H9 (cell line): ENCODE data around the gene CCDC78. TPM values are rescaled to one million over a fixed set of nuclear protein-coding genes. Genes with fewer than 3 reads are reported as not detected.

Source experiments
- DNase-seq: peaks from one replicate; pipeline ENCODE4 v3.0.0-alpha.2; 2017
- H2AFZ ChIP-seq: one replicate; pipeline ENCODE4 v1.6.1; 2013; ENCODE audit warnings: mild to moderate bottlenecking, low read length, control low read depth, moderate library complexity
- H2AK5ac ChIP-seq: 2 replicates; pipeline ENCODE4 v1.6.1; 2013; ENCODE audit warnings: low read length, control low read depth, mixed read lengths; ENCODE audit not compliant: insufficient read length
- H2BK120ac ChIP-seq: one replicate; pipeline ENCODE4 v1.6.1; 2013; ENCODE audit warnings: low read depth, mild to moderate bottlenecking, low read length, control low read depth, inconsistent platforms; ENCODE audit not compliant: poor library complexity, severe bottlenecking
- H2BK12ac ChIP-seq: 2 replicates; pipeline ENCODE4 v1.6.1; 2013; ENCODE audit warnings: low read length, control low read depth, mixed read lengths, low read depth; ENCODE audit not compliant: insufficient read length
- H2BK15ac ChIP-seq: 2 replicates; pipeline ENCODE4 v1.6.1; 2013; ENCODE audit warnings: low read depth, low read length, control low read depth
- H2BK20ac ChIP-seq: one replicate; pipeline ENCODE4 v1.6.1; 2013; ENCODE audit warnings: low read depth, mild to moderate bottlenecking, low read length, control low read depth, inconsistent platforms; ENCODE audit not compliant: poor library complexity, severe bottlenecking
- H2BK5ac ChIP-seq: 2 replicates; pipeline ENCODE4 v1.6.1; 2013; ENCODE audit warnings: low read length, control low read depth, mixed read lengths; ENCODE audit not compliant: insufficient read length
- H3K14ac ChIP-seq: 2 replicates; pipeline ENCODE4 v1.6.1; 2013; ENCODE audit warnings: low read length, control low read depth; ENCODE audit not compliant: insufficient read depth
- H3K18ac ChIP-seq: 2 replicates; pipeline ENCODE4 v1.6.1; 2013; ENCODE audit warnings: low read depth, mild to moderate bottlenecking, mixed read lengths, low read length, control low read depth; ENCODE audit not compliant: insufficient read length
- H3K23ac ChIP-seq: 2 replicates; pipeline ENCODE4 v1.6.1; 2013; ENCODE audit warnings: low read length, control low read depth, mixed read lengths, low read depth; ENCODE audit not compliant: insufficient read length
- H3K23me2 ChIP-seq: 2 replicates; pipeline ENCODE4 v1.6.1; 2013; ENCODE audit warnings: low read depth, mild to moderate bottlenecking, mixed read lengths, low read length, control low read depth; ENCODE audit not compliant: insufficient read length, poor library complexity, severe bottlenecking
- H3K27ac ChIP-seq: 2 replicates; pipeline ENCODE4 v1.5.1; 2013; ENCODE audit warnings: low read length, control low read depth, mixed read lengths, low read depth; ENCODE audit not compliant: insufficient read length
- H3K27me3 ChIP-seq: 2 replicates; pipeline ENCODE4 v1.6.1; 2013; ENCODE audit warnings: low read length, control low read depth, inconsistent platforms; ENCODE audit not compliant: insufficient read depth
- H3K4ac ChIP-seq: 2 replicates; pipeline ENCODE4 v1.6.1; 2013; ENCODE audit warnings: low read depth, mild to moderate bottlenecking, control low read depth, inconsistent platforms, low read length, moderate library complexity
- H3K4me1 ChIP-seq: 2 replicates; pipeline ENCODE4 v1.6.1; 2013; ENCODE audit warnings: low read length, control low read depth, inconsistent platforms; ENCODE audit not compliant: insufficient read depth
- H3K4me2 ChIP-seq: 2 replicates; pipeline ENCODE4 v1.6.1; 2013; ENCODE audit warnings: low read length, control low read depth, mixed read lengths; ENCODE audit not compliant: insufficient read length, insufficient read depth
- H3K56ac ChIP-seq: 2 replicates; pipeline ENCODE4 v1.6.1; 2013; ENCODE audit warnings: low read depth, mild to moderate bottlenecking, mixed read lengths, low read length, control low read depth; ENCODE audit not compliant: insufficient read length
- H3K79me1 ChIP-seq: 2 replicates; pipeline ENCODE4 v1.6.1; 2013; ENCODE audit warnings: low read depth, mild to moderate bottlenecking, moderate library complexity, low read length, control low read depth, inconsistent platforms; ENCODE audit not compliant: insufficient read depth, poor library complexity, severe bottlenecking
- H3K79me2 ChIP-seq: 2 replicates; pipeline ENCODE4 v1.6.1; 2013; ENCODE audit warnings: low read length, control low read depth, inconsistent platforms; ENCODE audit not compliant: insufficient read depth
- H3K9ac ChIP-seq: 2 replicates; pipeline ENCODE4 v1.6.1; 2013; ENCODE audit warnings: low read length, control low read depth, mixed read lengths; ENCODE audit not compliant: insufficient read length; ENCODE audit errors: extremely low read depth
- H3K9me3 ChIP-seq: one replicate; pipeline ENCODE4 v1.6.1; 2013; ENCODE audit warnings: low read depth, low read length, inconsistent platforms; ENCODE audit not compliant: control insufficient read depth
- H3T11ph ChIP-seq: one replicate; pipeline ENCODE4 v1.6.1; 2013; ENCODE audit warnings: mild to moderate bottlenecking, low read length, control low read depth, inconsistent platforms
- H4K20me1 ChIP-seq: one replicate; pipeline ENCODE4 v1.6.1; 2013; ENCODE audit not compliant: control insufficient read depth, insufficient read length, insufficient read depth
- H4K5ac ChIP-seq: 2 replicates; pipeline ENCODE4 v1.6.1; 2013; ENCODE audit warnings: low read depth, mild to moderate bottlenecking, mixed read lengths, low read length, control low read depth; ENCODE audit not compliant: insufficient read length
- H4K8ac ChIP-seq: replicated peaks from 2 replicates; pipeline ENCODE4 v1.6.1; 2013; ENCODE audit warnings: low read length, control low read depth, mixed read lengths, low read depth; ENCODE audit not compliant: insufficient read length
- H4K91ac ChIP-seq: 2 replicates; pipeline ENCODE4 v1.6.1; 2013; ENCODE audit warnings: low read depth, mild to moderate bottlenecking, moderate library complexity, mixed read lengths, low read length, control low read depth; ENCODE audit not compliant: insufficient read length
- H3K27ac Mint-ChIP-seq, 3 experiments: 2 replicates in 2 of 3; 3 replicates in 1 of 3; pipeline ENCODE4 v1.8.0; 2020 to 2021; ENCODE audit warnings: mixed read lengths in 3 of 3, mild to moderate bottlenecking in 1 of 3, moderate library complexity in 1 of 3
- H3K27me3 Mint-ChIP-seq: 2 replicates; pipeline ENCODE4 v1.8.0; 2021; ENCODE audit warnings: low read depth, mild to moderate bottlenecking, moderate library complexity, mixed read lengths
- H3K36me3 Mint-ChIP-seq, 3 experiments: 2 replicates in 2 of 3; 3 replicates in 1 of 3; pipeline ENCODE4 v1.8.0; 2020 to 2021; ENCODE audit warnings: low read depth in 3 of 3, mixed read lengths in 3 of 3; ENCODE audit not compliant: insufficient read depth in 1 of 3
- H3K4me1 Mint-ChIP-seq, 2 experiments: 2 replicates each; pipeline ENCODE4 v1.8.0; 2020; ENCODE audit warnings: mixed read lengths in 2 of 2
- H3K4me3 Mint-ChIP-seq, 2 experiments: 2 replicates in 1 of 2; 3 replicates in 1 of 2; pipeline ENCODE4 v1.8.0; 2020 to 2021; ENCODE audit warnings: mild to moderate bottlenecking in 2 of 2, mixed read lengths in 2 of 2, moderate library complexity in 1 of 2
- H3K9me3 Mint-ChIP-seq, 2 experiments: 2 replicates in 1 of 2; 3 replicates in 1 of 2; pipeline ENCODE4 v1.8.0; 2020; ENCODE audit warnings: mild to moderate bottlenecking in 2 of 2, mixed read lengths in 2 of 2, moderate library complexity in 1 of 2
- WGBS: extraction: QIAGEN DNeasy Blood & Tissue Kit; methylation state at CpG from one replicate; pipeline ENCODE4 v1.1.7; 2013; ENCODE audit warnings: missing lambda C conversion rate, low lambda C conversion rate, mixed read lengths; ENCODE audit not compliant: insufficient read length; ENCODE audit errors: extremely low coverage; 5-methylcytosine and 5-hydroxymethylcytosine counted together
- total RNA-seq: library from RNA; stranded (reverse); gene quantifications from 2 replicates; pipeline ENCODE4 v1.2.1, GENCODE V29; 2021
- TF ChIP-seq, protein P1 (sequence below): fragments of 200-600 bp; sonication (generic); conservative IDR thresholded peaks from 3 replicates; pipeline ENCODE4 v1.8.0; 2021; ENCODE audit warnings: antibody characterized with exemption, mild to moderate bottlenecking

The CCDC78 gene
- total RNA-seq, 1 experiment from 2014 or later, result 12.1 TPM

DNA sequence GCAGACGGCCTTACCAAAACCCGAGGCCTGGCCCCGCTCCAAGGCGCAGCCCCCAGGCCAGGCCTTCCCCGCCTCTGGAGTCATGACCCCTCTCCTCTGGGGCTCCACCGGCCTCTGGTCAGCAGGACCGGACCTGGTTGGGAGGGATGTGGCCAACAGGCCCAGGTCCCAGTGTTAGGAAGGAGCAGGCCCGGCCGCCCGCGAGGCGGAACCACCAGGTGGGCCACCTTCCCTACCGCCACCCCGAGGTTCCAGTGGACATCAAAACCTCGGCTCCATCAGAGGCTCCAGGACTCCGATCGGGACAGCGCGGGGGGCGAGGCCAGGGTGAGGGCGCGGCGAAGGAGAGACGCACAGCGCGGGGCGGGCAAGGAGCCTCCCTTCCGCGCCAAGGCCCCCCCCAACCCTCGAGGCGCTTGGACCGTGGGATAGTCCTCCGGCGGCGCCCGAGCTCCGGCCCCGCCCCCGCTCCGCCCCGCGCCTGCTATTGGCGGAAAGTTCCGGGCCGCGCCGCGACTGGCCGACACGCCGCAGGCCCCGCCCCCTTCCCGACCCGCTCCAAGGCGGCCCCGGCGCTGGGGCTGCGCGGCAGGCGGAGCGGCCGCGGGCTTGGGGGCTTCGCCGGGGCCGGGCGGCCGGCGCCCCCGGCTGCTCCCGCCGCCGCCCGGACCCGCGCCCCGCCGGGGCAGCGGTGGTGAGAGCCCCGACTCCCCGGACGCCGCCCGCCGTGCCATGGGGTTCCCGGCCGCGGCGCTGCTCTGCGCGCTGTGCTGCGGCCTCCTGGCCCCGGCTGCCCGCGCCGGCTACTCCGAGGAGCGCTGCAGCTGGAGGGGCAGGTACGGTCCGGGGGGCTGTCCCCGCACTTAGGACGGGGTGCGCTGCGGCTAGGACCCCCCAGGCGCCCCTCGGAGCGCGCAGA lies 11.4 kb downstream of the CCDC78 start, which contains the start of gene METRN:
Gene METRN (plus strand): TSS at position 561 of the 919 bp plus-strand sequence. CDS start 172 bp downstream, at position 733.
- no peak within 1 kb of the TSS for H2AFZ ChIP-seq
- H3K18ac ChIP-seq, result no peak within 1 kb of the TSS
- H3K4me3 Mint-ChIP-seq, result peak within 1 kb of the TSS; percentile 55 to 78

More for the DNA sequence above, 11.4 kb downstream of the CCDC78 start, which contains the start of gene METRN:
- 0 out of 2 replicates have a peak within 1 kb of the TSS, but pooled peaks have one; percentile 7 for H2BK15ac ChIP-seq
- H4K20me1 ChIP-seq, result no peaks in the 10 kb centered on the region
- peak within 1 kb of the TSS; percentile 30 for H3K4me2 ChIP-seq
- peak; percentile 86 for DNase-seq
- H3K27ac Mint-ChIP-seq, result no peak within 1 kb of the TSS
- H2BK12ac ChIP-seq, result no peak within 1 kb of the TSS
- H3K27me3 ChIP-seq, result no peaks in the 10 kb centered on the region; the same call in 1 of the 2 replicates
- peaks cover 8% of the 10 kb centered on the region for H3K23me2 ChIP-seq
- H3K79me2 ChIP-seq, result no peaks in the 10 kb centered on the region
- no peak within 1 kb of the TSS for H3K56ac ChIP-seq
- no peaks in the 10 kb centered on the region for H3K36me3 Mint-ChIP-seq
- H4K8ac ChIP-seq, result no peak within 1 kb of the TSS
- no peak within 1 kb of the TSS for H4K91ac ChIP-seq
- H3K79me1 ChIP-seq, result no peaks in the 10 kb centered on the region
- H3K9ac ChIP-seq, result no peak within 1 kb of the TSS
- TF ChIP-seq, protein P1, sequence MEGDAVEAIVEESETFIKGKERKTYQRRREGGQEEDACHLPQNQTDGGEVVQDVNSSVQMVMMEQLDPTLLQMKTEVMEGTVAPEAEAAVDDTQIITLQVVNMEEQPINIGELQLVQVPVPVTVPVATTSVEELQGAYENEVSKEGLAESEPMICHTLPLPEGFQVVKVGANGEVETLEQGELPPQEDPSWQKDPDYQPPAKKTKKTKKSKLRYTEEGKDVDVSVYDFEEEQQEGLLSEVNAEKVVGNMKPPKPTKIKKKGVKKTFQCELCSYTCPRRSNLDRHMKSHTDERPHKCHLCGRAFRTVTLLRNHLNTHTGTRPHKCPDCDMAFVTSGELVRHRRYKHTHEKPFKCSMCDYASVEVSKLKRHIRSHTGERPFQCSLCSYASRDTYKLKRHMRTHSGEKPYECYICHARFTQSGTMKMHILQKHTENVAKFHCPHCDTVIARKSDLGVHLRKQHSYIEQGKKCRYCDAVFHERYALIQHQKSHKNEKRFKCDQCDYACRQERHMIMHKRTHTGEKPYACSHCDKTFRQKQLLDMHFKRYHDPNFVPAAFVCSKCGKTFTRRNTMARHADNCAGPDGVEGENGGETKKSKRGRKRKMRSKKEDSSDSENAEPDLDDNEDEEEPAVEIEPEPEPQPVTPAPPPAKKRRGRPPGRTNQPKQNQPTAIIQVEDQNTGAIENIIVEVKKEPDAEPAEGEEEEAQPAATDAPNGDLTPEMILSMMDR, result no peak
- H3K9me3 ChIP-seq, result no peaks in the 10 kb centered on the region
- no peak within 1 kb of the TSS for H3K23ac ChIP-seq
- H3K4me1 Mint-ChIP-seq, result peaks cover 13 to 27% of the 10 kb centered on the region in 2 experiments
- no peak within 1 kb of the TSS for H4K5ac ChIP-seq
- no peaks in the 10 kb centered on the region; a peak in 2 of 5 replicates for H3K9me3 Mint-ChIP-seq
- WGBS, result no CpG with 5 or more reads among the region's 108 CpGs
- H3K14ac ChIP-seq, result no peak within 1 kb of the TSS; the same call in 1 of the 2 replicates
- no peak within 1 kb of the TSS for H3K4ac ChIP-seq
- no peak within 1 kb of the TSS for H2BK5ac ChIP-seq
- H3K4me1 ChIP-seq, result no peaks in the 10 kb centered on the region
- peaks cover 62% of the 10 kb centered on the region for H3K27me3 Mint-ChIP-seq
- H2AK5ac ChIP-seq, result no peak within 1 kb of the TSS
- no peak within 1 kb of the TSS for H2BK120ac ChIP-seq
- no peak within 1 kb of the TSS for H3T11ph ChIP-seq
- no peak within 1 kb of the TSS for H3K27ac ChIP-seq
- no peak within 1 kb of the TSS for H2BK20ac ChIP-seq
